Activated T-helper 2 cell treated with anti-CD3 and anti-CD28 coated beads, Interferon-gamma antibody, Interleukin-2, Interleukin-4, amounts not matched to agents 10 μg/mL and 5 μg/mL and 100 μg/mL, durations not matched to agents 14 hours and 24 hours and 36 hours (primary cell): ENCODE measurements around the gene TNXB. TPM values are rescaled to one million over a fixed set of nuclear protein-coding genes. Genes with fewer than 3 reads are reported as not detected.

Experiments used
- DNase-seq: peaks from one replicate; pipeline ENCODE4 v3.0.0; 2021; ENCODE audit warnings: low spot score
- H3K27ac Mint-ChIP-seq: one replicate; pipeline ENCODE4 v1.8.0; 2021; ENCODE audit warnings: mixed read lengths
- H3K27me3 Mint-ChIP-seq: one replicate; pipeline ENCODE4 v1.8.0; 2021; ENCODE audit warnings: low read depth, mixed read lengths
- H3K36me3 Mint-ChIP-seq: one replicate; pipeline ENCODE4 v1.8.0; 2021; ENCODE audit warnings: low read depth, mixed read lengths
- H3K4me1 Mint-ChIP-seq: one replicate; pipeline ENCODE4 v1.8.0; 2021; ENCODE audit warnings: low read depth, mixed read lengths
- H3K4me3 Mint-ChIP-seq: one replicate; pipeline ENCODE4 v1.8.0; 2021; ENCODE audit warnings: low read depth, mild to moderate bottlenecking, moderate library complexity, mixed read lengths
- H3K9me3 Mint-ChIP-seq: one replicate; pipeline ENCODE4 v1.8.0; 2021; ENCODE audit warnings: mixed read lengths
- intact Hi-C: fragments of 100-400 bp; cut with micrococcal nuclease; formaldehyde crosslinking; loops from one replicate; pipeline ENCODE4 v1.15.1; 2023
- total RNA-seq: library from RNA; stranded (reverse); gene quantifications from 2 replicates; pipeline ENCODE4 v1.2.3, GENCODE V29; 2022

TNXB gene
- total RNA-seq, 1 donor from 2014 or later: 5.0 TPM

- intact Hi-C loops: no loop called here
- Mint-ChIP-seq H3K36me3 (no peaks in the 10 kb centered on the region), H3K9me3 (no peaks in the 10 kb centered on the region), H3K27ac (no peak overlapping the region), H3K4me3 (no peak overlapping the region), H3K4me1 (no peaks in the 10 kb centered on the region), H3K27me3 (peaks cover 49% of the 10 kb centered on the region)
- DNase-seq: no peak
Measured at GRCh38 chr6:32096394-32097258, 12.5 kb downstream of the TNXB start.

- no peaks in the 10 kb centered on the region for H3K4me1 Mint-ChIP-seq
- H3K9me3 Mint-ChIP-seq: no peaks in the 10 kb centered on the region
- no peak overlapping the region for H3K4me3 Mint-ChIP-seq
- H3K27ac Mint-ChIP-seq: no peak overlapping the region
- intact Hi-C loops: no loop called here
- no peak for DNase-seq
- H3K27me3 Mint-ChIP-seq: peaks cover 49% of the 10 kb centered on the region
- no peaks in the 10 kb centered on the region for H3K36me3 Mint-ChIP-seq
Measured at GRCh38 chr6:32096087-32096393, 13.1 kb downstream of the TNXB start.

DNA sequence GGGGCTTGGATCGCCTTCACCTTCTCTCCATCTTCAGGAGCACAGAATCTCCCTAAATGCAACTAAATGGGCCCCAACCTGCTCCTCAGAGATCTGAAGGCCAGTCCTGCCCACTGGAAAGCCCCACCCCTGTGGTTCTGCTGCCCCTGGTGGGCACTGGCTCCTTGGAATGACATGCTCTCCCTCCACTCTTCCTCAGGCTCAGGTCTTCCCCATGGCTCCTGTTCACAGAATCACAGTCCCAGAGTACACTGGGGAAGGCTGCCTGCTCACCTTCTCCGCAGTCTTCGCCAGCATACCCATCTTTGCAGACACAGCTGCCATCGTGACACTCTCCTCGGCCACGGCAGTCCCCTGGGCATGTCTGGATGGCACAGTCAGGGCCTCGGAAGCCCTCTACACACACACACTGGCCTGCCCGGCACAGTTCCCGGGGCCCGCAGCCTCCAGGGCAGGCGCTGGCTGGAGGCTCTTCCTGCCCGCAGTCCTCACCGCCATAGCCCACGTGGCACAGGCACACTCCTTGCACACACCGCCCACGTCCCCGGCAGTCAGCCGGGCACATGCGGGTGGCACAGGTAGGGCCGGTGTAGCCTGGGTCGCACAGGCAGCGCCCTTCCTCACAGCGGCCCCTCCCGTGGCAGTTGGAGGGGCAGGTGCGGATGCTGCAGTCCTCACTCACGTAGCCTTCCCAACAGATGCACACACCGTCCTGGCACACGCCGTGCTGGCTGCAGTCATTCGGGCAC is 13.6 kb downstream of the TNXB start:
- Mint-ChIP-seq H3K4me3 (no peak overlapping the region), H3K4me1 (no peaks in the 10 kb centered on the region)

GRCh38 chr6:32092760-32093497 is 16.2 kb downstream of the TNXB start:
- Mint-ChIP-seq H3K27ac (no peak overlapping the region), H3K9me3 (no peaks in the 10 kb centered on the region), H3K4me1 (no peaks in the 10 kb centered on the region), H3K27me3 (peaks cover 56% of the 10 kb centered on the region), H3K36me3 (no peaks in the 10 kb centered on the region), H3K4me3 (no peak overlapping the region)
- no peak for DNase-seq
- intact Hi-C loops: no loop called here

More for the DNA sequence above, 13.6 kb downstream of the TNXB start:
- Mint-ChIP-seq H3K9me3 (no peaks in the 10 kb centered on the region), H3K36me3 (no peaks in the 10 kb centered on the region), H3K27me3 (peaks cover 53% of the 10 kb centered on the region), H3K27ac (no peak overlapping the region)
- intact Hi-C loops: no loop called here
- no peak for DNase-seq

DNA sequence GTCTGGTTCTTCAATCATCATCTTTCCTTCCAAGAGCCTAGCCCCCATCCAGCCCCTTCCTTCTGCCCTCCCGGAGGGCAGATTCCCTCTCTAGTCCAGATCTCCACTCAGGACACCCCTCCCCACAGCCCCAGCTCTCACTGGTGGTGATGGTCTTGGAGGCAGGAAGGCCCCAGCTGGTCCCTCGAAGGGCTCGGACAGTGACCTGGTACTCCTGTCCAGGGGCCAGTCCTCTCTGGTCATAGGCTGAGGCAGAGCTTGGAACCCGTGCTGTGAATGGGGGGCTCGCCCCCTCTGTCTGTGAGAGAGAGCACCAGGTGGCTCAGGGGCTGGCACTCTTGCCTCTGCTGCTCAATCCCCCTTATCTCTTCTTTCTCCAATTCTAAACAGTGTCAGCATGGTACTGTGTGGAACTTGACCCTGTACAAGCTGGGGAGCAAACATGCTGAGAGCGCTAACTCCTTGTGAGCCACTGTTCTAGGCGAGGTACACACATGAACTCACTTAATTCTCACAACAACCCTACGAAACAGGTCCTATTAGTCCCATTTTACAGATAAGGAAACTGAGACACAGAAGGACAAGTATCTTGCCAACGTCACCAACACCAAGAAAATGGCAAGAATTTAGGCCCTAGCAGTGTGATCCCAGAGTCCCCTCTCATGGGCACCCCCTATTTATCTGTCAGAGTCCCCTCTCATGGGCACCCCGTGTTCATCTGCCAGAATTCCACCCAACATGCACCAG is 19.9 kb downstream of the TNXB start:
- H3K27ac Mint-ChIP-seq: no peak overlapping the region
- H3K9me3 Mint-ChIP-seq: no peaks in the 10 kb centered on the region
- peaks cover 10% of the 10 kb centered on the region for H3K4me1 Mint-ChIP-seq
- H3K4me3 Mint-ChIP-seq: no peak overlapping the region
- intact Hi-C loops: no loop called here
- DNase-seq: no peak
- H3K27me3 Mint-ChIP-seq: peaks cover 58% of the 10 kb centered on the region
- H3K36me3 Mint-ChIP-seq: no peaks in the 10 kb centered on the region

GRCh38 chr6:32088487-32089049 is 20.6 kb downstream of the TNXB start:
- Mint-ChIP-seq H3K4me1 (peaks cover 10% of the 10 kb centered on the region), H3K9me3 (no peaks in the 10 kb centered on the region), H3K27me3 (peaks cover 60% of the 10 kb centered on the region), H3K27ac (no peak overlapping the region), H3K36me3 (no peaks in the 10 kb centered on the region), H3K4me3 (no peak overlapping the region)
- intact Hi-C loops: no loop called here
- DNase-seq: no peak

GRCh38 chr6:32087574-32088486 is 21.3 kb downstream of the TNXB start:
- Mint-ChIP-seq H3K36me3 (no peaks in the 10 kb centered on the region), H3K9me3 (no peaks in the 10 kb centered on the region), H3K27ac (no peak overlapping the region), H3K4me1 (peaks cover 10% of the 10 kb centered on the region), H3K27me3 (peaks cover 62% of the 10 kb centered on the region), H3K4me3 (no peak overlapping the region)
- DNase-seq: peak; percentile 51
- intact Hi-C loops: loop anchor here (2.0 kb wide), 1 partner anchor 67 kb away; the partner anchor contains the start of gene PPT2

- H3K27me3 Mint-ChIP-seq: peaks cover 62% of the 10 kb centered on the region
- no peak overlapping the region for H3K4me3 Mint-ChIP-seq
- no peak for DNase-seq
- H3K4me1 Mint-ChIP-seq: peaks cover 10% of the 10 kb centered on the region
- H3K36me3 Mint-ChIP-seq: no peaks in the 10 kb centered on the region
- no peak overlapping the region for H3K27ac Mint-ChIP-seq
- H3K9me3 Mint-ChIP-seq: no peaks in the 10 kb centered on the region
- intact Hi-C loops: loop anchor here (2.0 kb wide), 1 partner anchor 68 kb away; the partner anchor contains the start of gene PPT2
Measured at GRCh38 chr6:32086661-32087573, 22.2 kb downstream of the TNXB start.

GRCh38 chr6:32085759-32086459 is 23.2 kb downstream of the TNXB start:
- Mint-ChIP-seq H3K27ac (no peak overlapping the region), H3K36me3 (no peaks in the 10 kb centered on the region), H3K27me3 (peaks cover 61% of the 10 kb centered on the region), H3K9me3 (no peaks in the 10 kb centered on the region), H3K4me1 (peaks cover 10% of the 10 kb centered on the region), H3K4me3 (no peak overlapping the region)
- intact Hi-C loops: loop anchor here (2.0 kb wide), 1 partner anchor 69 kb away; the partner anchor contains the start of gene PPT2
- no peak for DNase-seq

DNA sequence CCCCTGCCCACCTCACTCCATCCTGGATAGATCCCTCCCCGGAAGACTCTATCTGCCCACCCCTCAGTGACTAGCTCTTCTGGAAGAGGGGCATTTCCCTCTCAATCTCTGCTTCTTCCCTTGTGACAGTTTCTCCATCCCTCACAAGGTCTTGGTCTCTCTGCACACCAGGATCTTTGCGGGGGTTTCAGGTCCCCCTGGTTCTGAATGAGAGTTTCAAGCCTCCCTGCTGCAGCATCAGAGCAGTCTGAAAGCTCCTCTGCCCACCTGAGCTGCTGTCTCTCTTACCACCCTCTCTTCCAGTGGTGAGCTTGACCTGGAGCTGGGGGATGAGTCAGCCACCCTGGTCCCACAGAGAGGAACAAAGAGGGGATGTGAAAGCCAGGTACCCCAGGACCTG is 24.4 kb downstream of the TNXB start:
- Mint-ChIP-seq H3K4me3 (no peak overlapping the region), H3K27ac (no peak overlapping the region), H3K27me3 (peaks cover 61% of the 10 kb centered on the region), H3K4me1 (peaks cover 10% of the 10 kb centered on the region), H3K36me3 (no peaks in the 10 kb centered on the region), H3K9me3 (no peaks in the 10 kb centered on the region)
- intact Hi-C loops: no loop called here
- DNase-seq: no peak
